Measurements from ENCODE around the gene TSC2. TPM values are rescaled to one million over a fixed set of nuclear protein-coding genes. Genes with fewer than 3 reads are reported as not detected.
A peak's percentile ranks its signal among the peaks of the same experiment; 100 is the strongest.

TSC2 gene
- total RNA-seq, 1 donor, result 78.9 TPM

GRCh38 chr16:2089706-2090480 is 42.1 kb downstream of the TSC2 start:
- H3K4me2 ChIP-seq (ENCODE audit: insufficient read depth, low read length), result no peak overlapping the region
- TF ChIP-seq CTCF (IDR thresholded peaks at IDR 0.05; ENCODE audit: extremely low read depth, low read depth, low read length), result no peak
- no peak overlapping the region for H3K4me3 ChIP-seq (ENCODE audit: insufficient read depth, low read length)
- H3K79me2 ChIP-seq (ENCODE audit: insufficient read depth, low read length), result no peaks in the 10 kb centered on the region
- no peak overlapping the region for H3K27ac ChIP-seq (ENCODE audit: low read depth, low read length)
- H3K4me1 ChIP-seq (ENCODE audit: insufficient read depth, low read length), result no peaks in the 10 kb centered on the region
- H3K27me3 ChIP-seq (ENCODE audit: insufficient read depth, low read length), result no peaks in the 10 kb centered on the region
- no peaks in the 10 kb centered on the region for H3K9me3 ChIP-seq (ENCODE audit: low read depth, low read length)
- peaks cover 33% of the 10 kb centered on the region for H4K20me1 ChIP-seq (ENCODE audit: insufficient read depth, low read length)
- H3K36me3 ChIP-seq (ENCODE audit: insufficient read depth, low read length), result peaks cover 80% of the 10 kb centered on the region
- DNase-seq (ENCODE audit: insufficient read length, low spot score, missing footprints), result no peak
- no peak overlapping the region for H2AFZ ChIP-seq (ENCODE audit: low read length)

GRCh38 chr16:2090481-2090776 is 42.6 kb downstream of the TSC2 start:
- no peak for DNase-seq (ENCODE audit: insufficient read length, low spot score, missing footprints)
- peaks cover 3% of the 10 kb centered on the region for H3K4me1 ChIP-seq (ENCODE audit: insufficient read depth, low read length)
- no peaks in the 10 kb centered on the region for H3K79me2 ChIP-seq (ENCODE audit: insufficient read depth, low read length)
- no peaks in the 10 kb centered on the region for H3K27me3 ChIP-seq (ENCODE audit: insufficient read depth, low read length)
- H3K4me2 ChIP-seq (ENCODE audit: insufficient read depth, low read length), result no peak overlapping the region
- peaks cover 37% of the 10 kb centered on the region for H4K20me1 ChIP-seq (ENCODE audit: insufficient read depth, low read length)
- TF ChIP-seq CTCF (IDR thresholded peaks at IDR 0.05; ENCODE audit: extremely low read depth, low read depth, low read length), result no peak
- peaks cover 81% of the 10 kb centered on the region for H3K36me3 ChIP-seq (ENCODE audit: insufficient read depth, low read length)
- no peak overlapping the region for H3K27ac ChIP-seq (ENCODE audit: low read depth, low read length)
- no peak overlapping the region for H3K4me3 ChIP-seq (ENCODE audit: insufficient read depth, low read length)
- no peaks in the 10 kb centered on the region for H3K9me3 ChIP-seq (ENCODE audit: low read depth, low read length)
- H2AFZ ChIP-seq (ENCODE audit: low read length), result no peak overlapping the region

- Histone ChIP-seq H3K27me3 (ENCODE audit: insufficient read depth, low read length) (no peaks in the 10 kb centered on the region), H3K79me2 (ENCODE audit: insufficient read depth, low read length) (no peaks in the 10 kb centered on the region), H2AFZ (ENCODE audit: low read length) (no peak overlapping the region), H3K4me3 (ENCODE audit: insufficient read depth, low read length) (no peak overlapping the region), H4K20me1 (ENCODE audit: insufficient read depth, low read length) (peaks cover 42% of the 10 kb centered on the region), H3K9me3 (ENCODE audit: low read depth, low read length) (no peaks in the 10 kb centered on the region), H3K36me3 (ENCODE audit: insufficient read depth, low read length) (peaks cover 84% of the 10 kb centered on the region), H3K27ac (ENCODE audit: low read depth, low read length) (no peak overlapping the region), H3K4me1 (ENCODE audit: insufficient read depth, low read length) (peaks cover 7% of the 10 kb centered on the region), H3K4me2 (ENCODE audit: insufficient read depth, low read length) (no peak overlapping the region)
- TF ChIP-seq CTCF (IDR thresholded peaks at IDR 0.05; ENCODE audit: extremely low read depth, low read depth, low read length), result no peak
- peak; percentile 95 for DNase-seq (ENCODE audit: insufficient read length, low spot score, missing footprints)
Measured at GRCh38 chr16:2090777-2091546, 43.2 kb downstream of the TSC2 start.

GRCh38 chr16:2091547-2092255 is 43.9 kb downstream of the TSC2 start:
- no peak for DNase-seq (ENCODE audit: insufficient read length, low spot score, missing footprints)
- H3K36me3 ChIP-seq (ENCODE audit: insufficient read depth, low read length), result peaks cover 81% of the 10 kb centered on the region
- H3K79me2 ChIP-seq (ENCODE audit: insufficient read depth, low read length), result peaks cover 2% of the 10 kb centered on the region
- peaks cover 47% of the 10 kb centered on the region for H4K20me1 ChIP-seq (ENCODE audit: insufficient read depth, low read length)
- no peaks in the 10 kb centered on the region for H3K27me3 ChIP-seq (ENCODE audit: insufficient read depth, low read length)
- H3K4me1 ChIP-seq (ENCODE audit: insufficient read depth, low read length), result peaks cover 7% of the 10 kb centered on the region
- no peak overlapping the region for H2AFZ ChIP-seq (ENCODE audit: low read length)
- no peak overlapping the region for H3K27ac ChIP-seq (ENCODE audit: low read depth, low read length)
- H3K4me2 ChIP-seq (ENCODE audit: insufficient read depth, low read length), result no peak overlapping the region
- H3K4me3 ChIP-seq (ENCODE audit: insufficient read depth, low read length), result no peak overlapping the region
- no peak for TF ChIP-seq CTCF (IDR thresholded peaks at IDR 0.05; ENCODE audit: extremely low read depth, low read depth, low read length)
- no peaks in the 10 kb centered on the region for H3K9me3 ChIP-seq (ENCODE audit: low read depth, low read length)

Data from osteoblast (primary cell).